HG02588 (cell line): ENCODE data around the gene PIWIL1.

Source experiments
- ATAC-seq: cut with Tn5 transposase; IDR thresholded peaks from one replicate; pipeline ENCODE4 v1.9.1; 2021; ENCODE audit warnings: mild to moderate bottlenecking, moderate library complexity; ENCODE audit not compliant: unreplicated experiment

PIWIL1 gene

DNA sequence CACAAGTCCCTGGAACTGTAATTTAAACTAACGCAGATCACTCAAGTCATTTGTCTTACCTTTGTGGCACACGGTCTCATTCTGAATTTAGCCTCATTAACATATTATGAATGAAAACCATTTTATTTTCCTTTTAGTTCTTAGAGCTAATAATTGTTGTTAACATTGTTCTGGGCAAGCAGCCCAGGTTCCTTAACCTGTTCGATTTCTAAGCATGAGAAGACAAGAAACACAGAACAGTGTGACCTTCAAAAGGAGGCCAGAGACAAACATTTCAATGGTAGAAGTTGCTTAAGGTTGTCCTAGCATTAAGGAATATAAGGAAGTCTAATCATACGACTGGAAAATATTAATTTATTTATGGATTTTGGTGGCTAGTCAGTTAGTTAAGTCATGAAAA, 35.2 kb downstream of the PIWIL1 start:
- no peak for ATAC-seq

DNA sequence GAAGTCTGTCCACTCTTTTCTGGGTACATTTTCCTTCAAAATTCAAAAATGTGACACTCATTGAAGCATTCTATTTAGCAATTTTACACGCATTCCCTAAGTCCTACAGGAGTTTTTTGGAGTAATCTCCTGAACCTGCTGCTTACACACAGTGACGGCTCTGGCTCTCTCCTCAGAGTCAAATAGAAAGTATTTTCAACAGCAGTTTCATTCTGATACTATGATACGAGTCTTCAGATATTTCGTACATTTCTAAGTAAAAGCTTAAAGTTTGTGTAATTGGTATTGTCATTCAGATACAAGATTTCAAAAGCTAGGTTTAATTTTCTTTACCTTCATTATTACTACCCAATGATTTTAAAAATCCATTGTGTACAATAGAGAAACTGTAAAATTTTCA, 36.4 kb downstream of the PIWIL1 start:
- ATAC-seq, result no peak

DNA sequence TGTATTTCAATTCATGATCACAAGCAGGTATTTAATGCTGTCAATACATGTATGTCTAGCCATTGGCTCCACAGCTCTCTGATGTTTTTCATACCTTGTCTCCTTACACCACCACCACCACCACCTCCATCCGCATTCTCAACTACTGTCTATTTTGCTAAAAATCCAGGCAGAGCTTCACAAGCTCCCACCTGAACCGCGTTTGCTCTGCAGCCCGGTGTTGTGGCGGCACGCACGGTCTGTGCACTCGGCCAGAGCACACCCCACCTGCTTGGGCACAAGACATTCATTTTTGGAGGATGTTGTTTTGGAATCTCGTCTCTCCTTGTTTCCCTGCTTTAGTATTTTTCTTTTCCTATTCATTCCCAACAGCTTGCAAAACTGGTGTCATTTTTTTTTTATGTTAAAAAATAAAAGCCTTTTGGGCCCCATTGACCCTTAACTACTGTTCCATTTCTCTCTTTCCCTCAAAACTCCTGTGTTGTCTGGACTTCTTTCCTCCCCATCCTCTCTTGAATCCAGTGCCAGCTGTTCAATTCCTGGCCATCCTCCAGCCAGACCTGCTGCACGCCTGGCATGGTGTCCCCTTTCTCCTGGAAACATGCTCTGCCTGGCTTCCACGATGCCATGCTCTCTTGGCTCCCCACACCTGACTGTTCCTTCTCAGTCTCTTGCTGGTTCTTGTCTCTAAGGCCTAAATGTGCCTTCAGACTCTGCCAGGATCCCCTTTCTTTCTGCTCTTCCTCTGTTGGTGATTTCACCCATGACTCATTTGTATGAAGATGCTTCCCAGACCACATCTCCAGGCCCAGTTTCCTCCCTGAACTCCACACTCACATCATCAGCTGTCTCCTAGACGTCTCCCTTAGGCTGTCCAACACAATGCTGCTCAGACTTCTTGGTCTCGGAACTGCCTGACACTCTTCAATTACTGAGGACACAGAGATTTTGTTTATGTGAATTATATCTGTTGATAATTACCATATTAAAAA, 37.9 kb downstream of the PIWIL1 start:
- ATAC-seq, result no peak

DNA sequence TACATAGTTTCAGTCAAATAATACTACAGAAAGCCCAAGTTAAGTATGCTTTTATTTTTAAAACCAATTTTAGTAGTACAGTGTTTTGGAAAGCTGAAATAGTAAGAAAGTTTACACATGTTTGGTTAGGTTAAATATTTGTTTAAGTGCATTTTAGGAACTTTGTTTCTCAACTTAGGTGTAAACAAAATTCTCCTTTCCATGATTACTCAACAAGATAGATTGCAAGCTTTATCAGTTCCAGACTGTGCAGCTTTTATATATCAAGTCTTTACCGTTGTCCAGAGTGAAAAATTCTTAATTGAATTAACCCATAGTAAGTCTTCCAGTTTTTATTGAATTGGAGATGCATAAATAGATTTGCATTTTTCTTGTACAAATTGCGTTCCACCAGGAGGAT, 45.1 kb downstream of the PIWIL1 start:
- no peak for ATAC-seq

GRCh38 chr12:130384234-130384633, 46.5 kb downstream of the PIWIL1 start:
- no peak for ATAC-seq

DNA sequence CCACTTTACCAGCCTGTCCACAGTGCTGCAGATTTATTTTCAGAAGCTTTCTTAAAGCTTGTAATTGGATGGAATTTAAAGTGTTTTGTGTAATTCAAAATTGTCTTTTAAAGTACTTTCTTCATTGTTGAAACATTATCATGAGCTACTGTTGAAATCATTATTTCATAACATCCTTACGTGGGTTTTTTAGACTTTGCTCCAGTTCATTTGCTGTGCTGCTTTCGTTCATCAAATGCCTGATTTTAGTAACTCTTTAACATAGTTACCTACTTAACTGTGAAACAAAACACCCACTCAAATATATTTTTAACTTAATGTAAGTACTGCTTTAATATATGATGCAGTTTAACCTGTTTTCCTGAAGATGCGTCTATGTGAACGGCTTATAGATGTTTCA, 47.5 kb downstream of the PIWIL1 start:
- ATAC-seq, result no peak

- ATAC-seq, result no peak
Observed at GRCh38 chr12:130391186-130391585, 53.5 kb downstream of the PIWIL1 start.

GRCh38 chr12:130394906-130395305, 57.2 kb downstream of the PIWIL1 start:
- ATAC-seq, result no peak

DNA sequence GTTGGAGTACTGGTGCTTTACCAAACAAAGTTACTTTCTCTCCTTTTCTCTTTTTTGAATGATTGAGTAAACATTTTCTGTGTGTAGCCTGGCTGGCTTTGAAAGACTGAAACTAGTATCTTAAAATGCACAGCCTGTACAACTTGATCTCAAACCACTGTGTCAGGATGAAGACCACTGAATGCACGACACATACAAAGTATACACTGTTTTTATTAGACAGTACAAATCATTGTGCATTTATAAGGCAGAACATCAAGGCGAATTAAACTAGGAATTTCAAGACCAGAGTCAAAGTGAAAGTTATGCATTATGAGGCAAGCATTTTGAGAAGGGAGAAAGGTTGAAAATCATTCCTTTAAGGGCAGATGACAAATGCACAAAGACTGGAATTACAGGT, 59.0 kb downstream of the PIWIL1 start:
- no peak for ATAC-seq

DNA sequence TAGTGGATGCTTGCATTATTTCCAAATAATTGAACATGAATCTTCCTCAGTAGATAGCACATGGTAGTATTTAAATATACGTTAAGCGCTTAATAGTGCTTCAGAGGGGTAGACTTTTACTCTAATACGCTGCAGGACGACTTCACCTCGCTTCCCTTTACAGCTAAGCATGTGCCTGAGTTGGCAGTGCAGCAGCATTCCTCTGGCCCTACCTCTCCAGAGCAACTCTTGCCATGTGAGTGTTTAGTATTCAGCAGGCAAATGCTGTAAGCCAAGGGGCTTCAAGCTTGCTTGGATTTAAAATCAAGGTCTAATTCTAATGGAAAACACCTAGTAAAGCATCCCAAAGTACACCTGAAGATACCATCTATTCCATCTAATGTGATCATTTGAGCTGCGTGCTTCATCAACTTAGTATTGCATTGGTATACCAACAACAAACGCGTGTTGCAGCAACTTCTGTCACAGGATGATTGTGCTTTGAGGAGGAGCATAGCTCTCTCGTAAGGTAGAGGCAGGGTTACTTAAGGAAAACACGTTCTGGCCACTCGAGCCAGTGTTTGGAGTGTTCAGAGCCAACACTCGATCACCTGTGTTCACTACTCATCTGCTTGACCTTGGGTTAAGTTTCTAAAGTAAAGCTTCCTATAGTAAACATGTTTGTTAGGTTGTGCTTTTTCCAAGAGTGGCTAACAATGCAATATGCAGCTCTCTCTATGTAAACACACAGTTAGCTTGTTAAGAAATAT, 60.6 kb downstream of the PIWIL1 start:
- ATAC-seq, result no peak

DNA sequence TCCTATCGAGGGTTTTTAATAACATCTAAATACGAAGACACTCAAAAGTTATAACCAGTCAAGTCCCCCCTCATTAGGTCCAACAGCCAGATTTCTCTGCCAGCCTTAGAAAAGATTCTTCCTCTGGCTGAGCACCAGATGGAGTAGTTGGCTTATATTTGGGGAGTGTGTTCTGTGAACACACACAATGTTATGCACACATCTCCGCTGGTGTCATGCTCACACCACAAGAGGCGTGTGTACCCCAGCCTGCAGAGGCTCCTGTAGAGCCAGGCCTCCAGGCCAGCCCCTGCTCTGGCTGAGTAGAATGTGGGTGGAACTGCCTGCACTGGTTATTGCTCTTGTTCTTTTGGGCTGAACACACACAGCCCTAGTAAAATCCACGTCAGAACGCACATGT, 64.0 kb downstream of the PIWIL1 start:
- no peak for ATAC-seq

DNA sequence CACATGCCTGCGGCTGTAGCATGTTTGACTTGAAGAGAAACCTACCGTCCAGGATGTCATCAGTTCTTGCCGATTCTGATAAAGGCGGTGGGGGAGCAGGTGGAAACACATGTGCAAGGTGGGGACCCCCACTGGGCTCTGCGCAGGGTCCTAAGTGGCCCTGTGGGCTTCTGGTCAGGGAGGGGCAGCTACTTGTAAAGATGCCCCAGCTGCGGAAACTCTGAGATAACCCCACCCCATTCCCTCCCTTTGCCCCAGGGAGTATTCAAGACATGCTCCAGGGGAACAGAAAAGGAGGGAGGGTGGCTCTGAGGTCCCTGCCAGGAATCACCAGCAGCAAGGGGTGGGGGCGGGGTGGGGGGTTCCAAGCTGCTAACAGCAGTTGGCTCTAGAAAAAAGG, 67.6 kb downstream of the PIWIL1 start:
- no peak for ATAC-seq

- no peak for ATAC-seq
Observed at GRCh38 chr12:130412384-130412783, 74.7 kb downstream of the PIWIL1 start.

GRCh38 chr12:130413909-130414308, 76.2 kb downstream of the PIWIL1 start:
- ATAC-seq, result no peak

GRCh38 chr12:130414381-130414780, 76.7 kb downstream of the PIWIL1 start:
- ATAC-seq, result no peak

GRCh38 chr12:130418251-130418650, 80.6 kb downstream of the PIWIL1 start:
- no peak for ATAC-seq

GRCh38 chr12:130419116-130419515, 81.4 kb downstream of the PIWIL1 start:
- no peak for ATAC-seq

- ATAC-seq, result no peak
Observed at GRCh38 chr12:130420071-130420470, 82.4 kb downstream of the PIWIL1 start.

- no peak for ATAC-seq
Observed at GRCh38 chr12:130421896-130422295, 84.2 kb downstream of the PIWIL1 start.
